Muscle of leg (tissue), 11 donors: ENCODE measurements around the gene BCL2A1. TPM values are rescaled to one million over a fixed set of nuclear protein-coding genes. Genes with fewer than 3 reads are reported as not detected.
"Not testable (repeated sequence)": the region's sequence is repeated elsewhere in the genome, so short reads cannot be mapped to it uniquely, and the experiment has no call there.

Source experiments
- DNase-seq: peaks from one replicate; pipeline ENCODE4 v3.0.0; 2013
- H3K27ac ChIP-seq: one replicate; pipeline ENCODE4 v1.5.1; 2013; ENCODE audit warnings: mild to moderate bottlenecking, low read length, control low read depth
- H3K27me3 ChIP-seq: one replicate; pipeline ENCODE4 v1.6.1; 2013; ENCODE audit warnings: low read length; ENCODE audit not compliant: control insufficient read depth, insufficient read depth
- H3K36me3 ChIP-seq: one replicate; pipeline ENCODE4 v1.6.1; 2013; ENCODE audit warnings: low read length; ENCODE audit not compliant: control insufficient read depth, insufficient read depth
- H3K4me1 ChIP-seq: one replicate; pipeline ENCODE4 v1.6.1; 2013; ENCODE audit warnings: low read length; ENCODE audit not compliant: control insufficient read depth, insufficient read depth
- H3K4me3 ChIP-seq: one replicate; pipeline ENCODE4 v1.5.1; 2013; ENCODE audit warnings: low read length, control low read depth
- H3K9me3 ChIP-seq: replicated peaks from 2 replicates; pipeline ENCODE4 v1.6.1; 2013; ENCODE audit warnings: low read depth, low read length; ENCODE audit not compliant: control insufficient read depth
- WGBS: methylation state at CpG from one replicate; pipeline ENCODE4 v1.1.5; 2013; ENCODE audit warnings: missing lambda C conversion rate; ENCODE audit not compliant: insufficient coverage; 5-methylcytosine and 5-hydroxymethylcytosine counted together
- polyA plus RNA-seq, 8 donors: library from polyadenylated mRNA; unstranded; fragments of 120-200 nt; gene quantifications; one replicate each; pipeline versions ENCODE4 v1.2.1 to v1.2.3, GENCODE V29; 2013; ENCODE audit warnings: inconsistent platforms in 1 of 8, low replicate concordance in 1 of 8; ENCODE audit not compliant: insufficient read length in 8 of 8, insufficient read depth in 1 of 8
- total RNA-seq: library from RNA; stranded (reverse); fragments of 120-200 nt; gene quantifications from one replicate; pipeline ENCODE4 v1.2.4, GENCODE V29; 2013

The BCL2A1 gene
- total and polyA plus RNA-seq, 9 donors: 0.18 to 1.9 (median 0.45) TPM; not detected in 1

DNA sequence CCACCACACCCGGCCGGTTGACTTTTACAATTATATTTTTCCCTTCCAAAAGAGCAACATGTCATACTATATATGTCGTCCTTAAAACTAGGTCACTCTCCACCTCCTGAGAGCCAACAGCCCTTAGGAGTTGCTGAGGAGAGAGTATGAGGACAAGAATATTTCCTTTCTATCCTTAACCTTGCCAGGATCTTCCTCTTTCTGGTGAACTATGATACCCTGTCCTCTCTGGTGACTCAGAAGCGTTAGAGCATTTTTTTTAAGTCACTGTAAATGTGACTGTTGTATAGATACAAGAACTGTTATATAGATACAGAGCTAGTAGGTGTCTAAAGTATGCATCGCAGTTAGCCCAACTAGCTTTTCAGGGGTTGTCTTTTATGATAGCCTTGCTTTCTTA is 40.5 kb downstream of the BCL2A1 start:
- no peaks in the 10 kb centered on the region for H3K9me3 ChIP-seq
- no peaks in the 10 kb centered on the region for H3K36me3 ChIP-seq
- no peak overlapping the region for H3K4me3 ChIP-seq
- peaks cover 3% of the 10 kb centered on the region for H3K27me3 ChIP-seq
- DNase-seq: no peak
- 75% methylated on average over 2 of the region's 5 CpGs for WGBS
- H3K27ac ChIP-seq: no peak overlapping the region
- H3K4me1 ChIP-seq: no peaks in the 10 kb centered on the region

- Histone ChIP-seq H3K4me1 (peaks cover under 1% of the 10 kb centered on the region), H3K27ac (no peak overlapping the region), H3K4me3 (no peak overlapping the region), H3K9me3 (no peaks in the 10 kb centered on the region), H3K36me3 (no peaks in the 10 kb centered on the region), H3K27me3 (peaks cover 3% of the 10 kb centered on the region)
- DNase-seq: no peak
- WGBS: 68% methylated on average over 1 of the region's 2 CpGs
These were observed 41.6 kb downstream of the BCL2A1 start for GRCh38 chr15:79929412-79929811.

GRCh38 chr15:79926116-79926515 is 44.9 kb downstream of the BCL2A1 start:
- H3K36me3 ChIP-seq, H3K4me3 ChIP-seq, H3K27me3 ChIP-seq, DNase-seq, H3K4me1 ChIP-seq, H3K9me3 ChIP-seq, H3K27ac ChIP-seq: not testable (repeated sequence)
- WGBS: 98% methylated on average over 36 of the region's 36 CpGs

- 94% methylated on average over 21 of the region's 24 CpGs for WGBS
These were observed 46.6 kb downstream of the BCL2A1 start for GRCh38 chr15:79924379-79924778.

GRCh38 chr15:79923515-79924169 is 47.4 kb downstream of the BCL2A1 start:
- H3K36me3 ChIP-seq: no peaks in the 10 kb centered on the region
- DNase-seq: peak; percentile 97
- H3K27me3 ChIP-seq: no peaks in the 10 kb centered on the region
- peaks cover 7% of the 10 kb centered on the region for H3K4me1 ChIP-seq
- peaks cover 20% of the 10 kb centered on the region for H3K9me3 ChIP-seq
- WGBS: under 1% methylated on average over 54 of the region's 68 CpGs
- peak overlapping the region; percentile 97 for H3K27ac ChIP-seq
- peak overlapping the region; percentile 94 for H3K4me3 ChIP-seq

More at GRCh38 chr15:79924379-79924778, 46.6 kb downstream of the BCL2A1 start:
- H3K27ac ChIP-seq: peak overlapping the region; percentile 97
- H3K4me1 ChIP-seq: peaks cover 7% of the 10 kb centered on the region
- H3K4me3 ChIP-seq: peak overlapping the region; percentile 94
- peaks cover 14% of the 10 kb centered on the region for H3K9me3 ChIP-seq
- no peak for DNase-seq
- H3K36me3 ChIP-seq: no peaks in the 10 kb centered on the region
- H3K27me3 ChIP-seq: no peaks in the 10 kb centered on the region

- Histone ChIP-seq H3K36me3 (no peaks in the 10 kb centered on the region), H3K4me1 (peaks cover 7% of the 10 kb centered on the region), H3K4me3 (peak overlapping the region; percentile 94), H3K9me3 (peaks cover 24% of the 10 kb centered on the region), H3K27me3 (no peaks in the 10 kb centered on the region), H3K27ac (peak overlapping the region; percentile 97)
- DNase-seq: peak; percentile 63
- under 1% methylated on average over 34 of the region's 51 CpGs for WGBS
These were observed 47.9 kb downstream of the BCL2A1 start for GRCh38 chr15:79923079-79923514.

GRCh38 chr15:79922512-79923078 is 48.4 kb downstream of the BCL2A1 start:
- WGBS: 13% methylated on average over 16 of the region's 17 CpGs
- Histone ChIP-seq H3K9me3 (peaks cover 27% of the 10 kb centered on the region), H3K4me1 (peaks cover 7% of the 10 kb centered on the region), H3K27ac (peak overlapping the region; percentile 97), H3K36me3 (no peaks in the 10 kb centered on the region), H3K27me3 (no peaks in the 10 kb centered on the region), H3K4me3 (peak overlapping the region; percentile 94)
- no peak for DNase-seq

- no peak for DNase-seq
- no peak overlapping the region for H3K4me3 ChIP-seq
- no peaks in the 10 kb centered on the region for H3K36me3 ChIP-seq
- peaks cover 7% of the 10 kb centered on the region for H3K4me1 ChIP-seq
- no peaks in the 10 kb centered on the region for H3K27me3 ChIP-seq
- peaks cover 45% of the 10 kb centered on the region for H3K9me3 ChIP-seq
- WGBS: 100% methylated on average over 5 of the region's 12 CpGs
- no peak overlapping the region for H3K27ac ChIP-seq
These were observed 51.1 kb downstream of the BCL2A1 start for GRCh38 chr15:79919749-79920511.

DNA sequence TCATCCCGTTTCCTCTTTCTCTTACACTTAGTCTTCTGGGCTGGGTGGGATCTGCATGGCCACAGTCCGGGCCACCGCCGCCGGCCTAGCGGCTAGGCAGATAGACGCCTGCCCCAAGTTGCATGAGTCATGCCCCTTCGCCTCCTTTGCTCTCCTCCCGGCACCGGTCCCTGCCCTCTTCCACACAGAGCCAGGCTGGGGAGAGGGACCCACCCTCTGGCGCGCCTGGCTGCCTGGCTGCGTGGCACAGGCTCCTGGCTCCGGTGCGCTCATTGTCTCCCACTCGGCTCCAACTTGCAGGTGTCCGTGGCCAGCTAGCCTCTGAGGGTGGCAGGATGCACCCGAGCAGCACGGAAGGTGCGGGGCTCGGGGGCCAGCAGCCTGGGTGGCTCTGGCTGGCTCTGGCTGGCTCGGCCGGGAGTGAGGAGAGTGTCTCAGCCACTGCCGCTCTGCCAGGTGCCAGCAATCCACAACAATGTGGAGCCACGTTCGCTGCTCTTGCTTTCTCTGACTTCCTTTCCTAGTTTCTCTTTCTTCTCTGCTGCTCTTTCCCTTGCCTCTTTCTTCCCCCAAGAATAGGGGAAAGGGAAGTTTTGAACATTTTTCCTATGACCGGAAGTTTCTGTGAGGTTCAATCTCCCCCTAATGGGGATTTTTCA is 51.8 kb downstream of the BCL2A1 start:
- no peaks in the 10 kb centered on the region for H3K27me3 ChIP-seq

DNA sequence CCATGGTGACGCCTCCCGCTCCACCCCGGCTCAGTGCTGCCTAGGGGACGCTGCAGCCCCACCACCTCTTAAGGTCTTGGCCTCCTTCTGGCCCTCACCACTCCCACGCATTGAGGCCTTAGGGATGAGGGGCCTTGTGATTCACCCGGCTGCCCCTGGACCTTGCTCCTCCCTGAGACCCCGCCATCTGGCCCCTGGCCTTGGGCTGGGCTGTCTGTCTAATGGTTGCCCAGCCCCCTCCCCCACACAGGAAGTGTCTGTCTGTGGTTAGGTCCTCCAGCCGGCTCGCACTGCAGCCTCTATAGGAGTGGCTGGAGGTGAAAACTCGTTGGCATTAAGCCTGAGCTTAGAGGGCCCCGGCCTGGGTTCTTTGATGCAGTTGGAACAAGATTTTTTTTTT is 52.7 kb downstream of the BCL2A1 start:
- no peaks in the 10 kb centered on the region for H3K27me3 ChIP-seq
- H3K27ac ChIP-seq: no peak overlapping the region
- H3K9me3 ChIP-seq: peaks cover 53% of the 10 kb centered on the region
- peaks cover 3% of the 10 kb centered on the region for H3K4me1 ChIP-seq
- no peak overlapping the region for H3K4me3 ChIP-seq
- 87% methylated on average over 6 of the region's 11 CpGs for WGBS
- no peak for DNase-seq
- H3K36me3 ChIP-seq: no peaks in the 10 kb centered on the region

More for the DNA sequence above, 51.8 kb downstream of the BCL2A1 start:
- no peaks in the 10 kb centered on the region for H3K36me3 ChIP-seq
- no peak for DNase-seq
- no peak overlapping the region for H3K27ac ChIP-seq
- no peak overlapping the region for H3K4me3 ChIP-seq
- H3K4me1 ChIP-seq: peaks cover 5% of the 10 kb centered on the region
- WGBS: 92% methylated on average over 24 of the region's 27 CpGs
- peaks cover 48% of the 10 kb centered on the region for H3K9me3 ChIP-seq
